GM15510 (cell line): ENCODE data around the gene L2HGDH.

Experiments used
- POLR2A ChIP-seq: IDR thresholded peaks from 3 replicates; pipeline ENCODE4 v1.6.1; 2011; ENCODE audit warnings: borderline replicate concordance; ENCODE audit not compliant: insufficient read length; ENCODE audit errors: extremely low read depth

L2HGDH gene

GRCh38 chr14:50319721-50320120 lies 7.7 kb upstream of the L2HGDH start:
- TF ChIP-seq POLR2A = no peak

GRCh38 chr14:50319293-50319692 lies 7.3 kb upstream of the L2HGDH start:
- TF ChIP-seq POLR2A = no peak

- no peak for TF ChIP-seq POLR2A
These were observed 6.1 kb upstream of the L2HGDH start for GRCh38 chr14:50318031-50318626.

GRCh38 chr14:50312734-50313054 lies 665 bp upstream of the L2HGDH start:
- TF ChIP-seq POLR2A = no peak

GRCh38 chr14:50311337-50311971 lies 575 bp downstream of the L2HGDH start:
- no peak for TF ChIP-seq POLR2A

- no peak for TF ChIP-seq POLR2A
These were observed 1.6 kb downstream of the L2HGDH start for GRCh38 chr14:50310445-50310844.

GRCh38 chr14:50308363-50308915 lies 3.6 kb downstream of the L2HGDH start:
- TF ChIP-seq POLR2A = no peak

- TF ChIP-seq POLR2A = no peak
These were observed 8.1 kb downstream of the L2HGDH start for GRCh38 chr14:50303744-50304471.

GRCh38 chr14:50301914-50302313 lies 10.1 kb downstream of the L2HGDH start:
- TF ChIP-seq POLR2A = no peak

- TF ChIP-seq POLR2A = no peak
These were observed 12.4 kb downstream of the L2HGDH start for GRCh38 chr14:50299585-50299984.

- TF ChIP-seq POLR2A = no peak
These were observed 21.7 kb downstream of the L2HGDH start for GRCh38 chr14:50290306-50290705.

- TF ChIP-seq POLR2A = no peak
These were observed 23.9 kb downstream of the L2HGDH start for GRCh38 chr14:50288146-50288545.

- TF ChIP-seq POLR2A = no peak
These were observed 26.2 kb downstream of the L2HGDH start for GRCh38 chr14:50285861-50286260.

- no peak for TF ChIP-seq POLR2A
These were observed 39.5 kb downstream of the L2HGDH start for GRCh38 chr14:50272498-50272897.

- no peak for TF ChIP-seq POLR2A
These were observed 41.1 kb downstream of the L2HGDH start for GRCh38 chr14:50270932-50271331.

GRCh38 chr14:50265029-50265428 lies 47.0 kb downstream of the L2HGDH start:
- no peak for TF ChIP-seq POLR2A
